Activated naive CD4-positive, alpha-beta T cell (primary cell): ENCODE data around the gene P4HA2.
A peak's percentile ranks its signal among the peaks of the same experiment; 100 is the strongest.

Source experiments
- DNase-seq, 4 experiments: peaks; one replicate each; lab custom pipeline; 2025; lab: John Stamatoyannopoulos, UW

The P4HA2 gene

DNA sequence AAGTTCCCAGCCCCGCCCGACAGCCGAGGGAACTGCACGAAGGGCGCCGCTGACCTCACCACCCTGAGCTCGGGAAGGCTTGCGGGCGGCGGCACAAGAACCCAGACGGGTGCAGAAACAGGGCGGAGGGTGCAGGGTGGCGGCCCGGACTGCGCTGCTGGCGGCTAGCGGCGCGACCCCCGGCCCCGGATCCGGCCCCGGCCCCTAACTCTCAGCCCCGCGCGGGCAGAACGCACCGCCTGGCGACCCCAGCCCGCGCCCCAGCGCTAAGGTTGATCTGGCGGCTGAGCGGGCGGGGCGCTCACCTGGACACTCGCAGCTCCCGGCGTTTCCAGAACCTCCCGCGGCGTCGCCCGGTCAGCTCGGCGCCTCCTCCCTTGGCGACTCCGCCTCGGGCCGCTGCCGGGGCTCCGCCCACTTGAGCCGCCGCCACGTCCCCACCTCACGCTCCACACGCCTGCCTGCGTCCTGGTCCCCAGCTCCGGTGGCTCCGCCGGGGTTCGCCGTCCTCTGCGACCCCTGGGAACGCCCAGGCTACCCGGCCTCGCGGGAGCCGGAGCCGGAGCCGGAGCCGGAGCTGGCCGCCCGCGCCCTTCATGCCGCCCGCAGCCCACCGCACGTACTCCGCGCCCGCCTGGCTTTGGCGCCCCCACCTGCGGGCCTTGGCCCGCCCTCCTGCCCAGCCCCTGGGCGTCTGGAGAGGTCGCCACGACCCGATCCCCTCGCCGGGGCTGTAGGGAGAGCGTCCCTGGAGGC, at the start of gene P4HA2:
Gene P4HA2, minus strand, starts transcription at position 369 of the 756 bp plus-strand sequence. CDS start 9,227 bp downstream, outside the sequence.
- DNase-seq, result no peak

DNA sequence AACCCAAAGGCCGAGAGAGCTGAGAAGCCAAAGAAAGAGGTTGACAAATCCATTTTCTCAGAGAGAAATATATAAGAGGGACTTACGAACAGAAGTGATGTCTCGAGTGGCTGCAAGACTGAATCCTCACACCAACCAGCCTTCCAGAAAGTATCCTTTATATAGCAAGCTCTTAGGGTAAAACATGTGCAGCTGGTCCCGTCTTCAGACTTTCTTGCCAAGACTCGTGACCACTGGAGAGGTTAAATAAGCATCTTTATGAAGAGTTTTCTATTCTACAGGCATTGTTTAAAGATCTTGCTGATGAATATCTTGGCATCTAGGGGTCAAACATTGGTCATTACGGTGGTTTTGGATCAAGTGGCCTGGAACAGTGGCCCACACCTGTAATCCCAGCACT, 49.6 kb upstream of the P4HA2 start:
- no peak for DNase-seq

GRCh38 chr5:132275367-132276220, 47.9 kb upstream of the P4HA2 start:
- no peak for DNase-seq

GRCh38 chr5:132274050-132274792, 46.6 kb upstream of the P4HA2 start:
- DNase-seq, result no peak

- DNase-seq, result no peak
Measured at GRCh38 chr5:132273631-132274030, 46.0 kb upstream of the P4HA2 start.

DNA sequence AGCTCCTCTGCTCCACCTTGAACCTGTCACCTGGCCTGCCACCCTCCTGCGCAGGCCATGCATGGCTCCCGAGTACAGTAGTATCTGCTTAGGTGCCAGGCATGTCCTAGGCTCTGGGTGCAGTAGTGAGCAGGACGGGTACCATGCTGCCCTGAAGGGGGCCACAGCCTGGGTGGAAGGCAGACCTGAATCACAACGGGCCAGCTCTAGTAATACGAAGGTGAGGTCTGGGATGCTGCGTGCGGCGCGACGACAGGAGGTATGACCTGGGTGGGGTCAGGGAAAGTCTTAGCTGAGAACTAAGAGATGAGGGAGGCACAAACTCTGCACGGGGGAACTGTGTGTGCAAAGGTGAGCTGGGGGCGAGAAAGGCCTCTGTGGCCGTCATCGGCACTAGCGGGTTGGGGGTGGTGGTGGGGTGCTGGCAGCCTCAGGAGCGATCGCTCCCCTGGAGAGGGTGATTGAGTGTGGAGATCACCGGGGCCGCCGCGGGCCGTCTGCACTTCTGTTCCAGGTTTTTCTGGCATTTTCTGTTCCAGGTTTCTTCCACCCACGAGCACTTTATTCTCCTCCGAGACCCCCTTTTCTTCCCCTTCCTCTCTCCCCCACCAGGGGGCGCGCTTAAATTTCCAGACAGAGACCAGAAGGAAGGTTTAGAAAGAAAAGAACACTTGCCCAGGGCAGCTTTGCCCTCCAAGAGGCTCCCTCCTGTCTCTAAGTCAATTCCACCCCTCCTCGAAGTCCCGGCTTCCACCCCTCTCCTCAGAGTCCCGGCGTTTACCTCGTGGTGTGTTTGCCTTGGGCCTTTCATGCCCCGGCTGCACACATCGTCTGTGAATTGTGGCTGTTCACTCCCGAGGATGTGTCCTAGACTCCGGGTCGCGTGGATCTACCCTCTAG, 44.9 kb upstream of the P4HA2 start:
- DNase-seq, result peak; percentile 26 to 61 (median 47)

GRCh38 chr5:132271251-132272246, 43.9 kb upstream of the P4HA2 start:
- no peak for DNase-seq

DNA sequence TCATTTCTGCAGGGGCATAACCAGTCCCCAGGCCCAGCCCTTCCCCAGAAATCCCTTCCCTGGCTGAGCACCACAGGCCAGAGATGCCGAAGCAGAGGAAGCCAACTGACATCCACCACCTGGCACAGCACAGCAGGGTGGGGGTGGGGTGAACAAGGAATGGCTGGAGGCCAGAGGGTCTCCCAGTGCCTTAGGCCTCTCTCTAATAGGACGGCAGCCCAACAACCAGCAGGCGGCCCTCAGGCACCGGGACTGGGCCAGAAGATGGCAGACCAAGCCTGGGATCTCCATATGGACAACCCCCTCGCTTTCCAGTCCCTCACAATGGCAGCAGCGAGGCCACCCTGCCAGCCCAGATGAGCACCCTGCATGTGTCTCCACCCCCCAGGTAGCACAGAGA, 43.1 kb upstream of the P4HA2 start:
- no peak for DNase-seq

DNA sequence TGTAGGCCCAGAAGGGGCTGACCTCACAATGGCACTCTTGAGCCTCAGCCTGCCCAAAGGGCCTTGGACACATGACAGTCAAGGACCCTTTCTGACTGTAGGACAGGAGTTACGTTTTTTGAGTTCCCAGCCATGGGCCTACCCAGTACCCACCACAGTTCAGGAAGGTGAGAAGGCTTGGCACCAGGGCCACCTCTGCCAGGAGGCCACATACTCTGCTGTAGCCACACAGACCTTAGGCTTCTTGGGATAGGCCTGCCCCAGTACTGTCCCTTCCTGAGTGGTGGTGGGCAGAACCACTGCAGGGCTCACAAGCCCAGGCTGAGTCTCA, 42.6 kb upstream of the P4HA2 start:
- no peak for DNase-seq

DNA sequence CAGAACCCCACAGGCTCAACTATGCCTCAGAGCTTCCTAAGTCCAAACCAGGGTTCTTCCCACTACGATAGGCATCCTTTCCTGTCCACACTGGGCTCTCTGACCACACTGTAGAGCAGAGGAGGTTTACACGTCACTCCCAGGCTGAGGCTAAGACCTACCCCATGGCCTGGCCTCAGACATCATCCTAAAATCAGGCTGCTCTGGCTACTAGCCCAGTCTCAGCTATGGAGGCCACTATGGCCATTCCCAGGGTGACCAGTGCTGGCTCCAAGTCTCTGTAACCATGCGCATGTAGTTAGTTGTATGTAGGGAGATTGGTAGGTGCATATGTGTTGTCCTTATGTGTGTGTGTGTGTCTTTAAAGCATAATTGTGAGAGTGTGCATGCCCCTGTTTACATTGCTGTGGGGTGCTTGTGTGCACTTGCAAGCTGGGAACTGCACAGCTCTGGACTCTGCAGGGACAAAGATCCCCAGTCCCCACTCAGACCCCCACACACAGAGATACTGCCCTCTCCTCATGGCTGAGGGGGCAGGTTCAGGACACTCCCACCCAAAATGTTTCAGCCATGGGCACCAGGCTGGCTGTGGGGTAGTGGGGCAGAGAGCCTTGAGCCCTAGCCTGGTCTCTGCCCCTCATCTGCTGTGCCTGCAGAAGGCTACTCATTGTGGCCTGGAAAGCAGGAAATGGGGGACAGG, 42.1 kb upstream of the P4HA2 start:
- no peak for DNase-seq

GRCh38 chr5:132268769-132269551, 41.3 kb upstream of the P4HA2 start:
- no peak for DNase-seq

- DNase-seq, result no peak
Measured at GRCh38 chr5:132267931-132268768, 40.5 kb upstream of the P4HA2 start.

DNA sequence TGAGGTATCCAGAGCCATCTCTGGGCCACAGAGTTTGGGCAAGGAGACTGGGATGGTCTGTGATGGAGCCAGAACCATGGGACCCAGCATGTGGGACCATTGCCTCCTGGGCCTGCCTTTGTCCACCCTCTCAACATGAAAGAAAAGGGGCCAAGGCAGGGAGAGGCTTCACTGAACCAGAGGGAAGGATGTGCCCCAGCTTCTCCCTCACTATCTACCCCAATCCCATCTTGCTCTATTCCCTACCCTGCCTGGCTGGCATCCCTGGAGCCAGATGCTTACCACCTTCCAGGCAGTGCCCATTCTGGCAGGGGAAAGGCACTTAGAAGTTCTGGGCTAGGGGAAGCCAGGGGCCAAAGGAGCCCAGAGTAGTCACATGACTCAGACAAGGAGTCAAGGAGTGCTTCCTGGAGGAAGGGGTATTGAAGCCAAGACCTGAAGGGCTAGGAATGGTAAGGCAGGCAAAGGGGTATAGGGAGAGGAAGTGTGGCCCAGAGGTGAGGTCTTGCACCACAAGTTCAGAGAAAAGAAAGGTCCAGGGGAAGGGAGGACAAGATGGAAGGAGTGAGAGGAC, 39.6 kb upstream of the P4HA2 start:
- DNase-seq, result no peak

- no peak for DNase-seq
Measured at GRCh38 chr5:132266836-132267160, 39.1 kb upstream of the P4HA2 start.

DNA sequence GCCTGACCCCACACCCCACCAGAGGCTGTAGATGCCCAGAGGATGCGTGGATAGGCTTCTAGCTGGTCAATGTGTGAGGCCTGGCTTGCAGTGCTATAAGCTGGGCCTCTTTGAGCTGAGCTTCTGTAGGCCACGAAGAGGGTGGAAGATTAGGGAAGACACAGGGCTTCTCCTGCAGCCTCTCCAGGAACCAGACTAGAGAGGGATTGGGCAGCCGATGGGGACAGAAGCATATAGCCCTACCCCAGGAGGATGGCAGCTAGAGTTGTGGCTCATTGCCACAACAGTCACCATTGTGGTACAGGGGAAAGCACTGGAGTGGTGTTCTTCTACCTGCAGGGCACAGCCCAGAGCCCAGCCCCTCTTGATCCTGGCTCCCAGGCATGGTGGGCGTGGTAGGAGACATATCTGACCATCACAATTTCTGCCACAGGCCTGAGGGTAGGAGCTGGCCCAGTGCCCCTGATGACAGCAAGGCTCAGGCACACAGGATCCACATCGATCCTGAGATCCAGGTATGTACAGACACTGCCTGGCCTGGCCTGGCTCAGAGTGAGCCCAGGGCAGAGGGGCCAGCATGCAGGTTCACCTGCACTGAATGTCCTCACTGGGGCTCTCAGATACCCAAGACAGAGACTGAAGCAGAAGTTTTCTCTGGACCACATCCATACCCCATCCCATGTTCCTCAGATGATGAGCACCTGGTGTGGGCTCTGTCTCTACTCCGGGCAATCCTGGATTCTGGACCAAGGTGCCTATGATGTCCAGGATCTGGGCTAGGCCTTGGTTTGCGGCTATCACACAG, 38.6 kb upstream of the P4HA2 start:
- no peak for DNase-seq

DNA sequence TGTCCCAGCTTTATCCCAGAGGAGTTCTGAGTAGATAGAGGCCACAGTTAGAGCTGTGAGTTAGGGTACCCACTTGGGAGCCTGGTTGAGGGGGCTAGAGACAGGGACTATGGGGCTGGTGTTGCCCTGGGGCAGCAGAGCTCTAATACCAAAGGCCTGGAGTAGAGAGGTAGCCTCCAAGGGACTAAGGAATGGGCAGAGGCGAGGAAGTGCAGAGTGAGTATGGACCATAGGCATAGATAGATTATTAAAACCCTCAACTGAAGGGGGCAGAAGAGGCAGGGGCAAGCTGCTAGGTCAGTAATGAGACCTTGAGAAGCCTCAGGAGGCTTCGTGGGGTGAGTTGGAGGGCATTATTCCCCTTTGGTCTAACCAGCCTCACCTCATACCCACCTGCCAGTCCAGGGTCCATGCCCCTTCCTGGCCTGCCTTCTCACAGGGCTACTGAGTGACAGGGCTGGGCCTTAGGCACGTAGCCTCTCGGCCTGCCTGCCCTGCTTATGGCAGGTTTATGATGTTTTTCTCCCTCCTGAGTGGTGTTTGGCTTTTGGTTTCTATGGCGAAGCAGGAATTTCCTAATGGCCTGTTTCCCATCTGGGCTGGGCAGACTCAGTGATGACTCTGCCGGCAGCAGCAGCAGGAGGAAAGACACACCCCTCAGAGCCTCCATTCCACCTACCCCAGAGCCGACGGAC, 37.8 kb upstream of the P4HA2 start:
- DNase-seq, result no peak
